RWPE1 (cell line): ENCODE measurements around the gene CDYL.

Experiments used
- CTCF ChIA-PET: fragments of 350-600 bp; sonication (Branson Sonifier 250); formaldehyde crosslinking; extraction: SDS; loops from one replicate; lab custom pipeline; 2021; lab: Yijun Ruan, JAX
- POLR2A ChIA-PET: fragments of 400-600 bp; formaldehyde crosslinking; extraction: SDS; loops from one replicate; lab custom pipeline; 2020; ENCODE audit warnings: antibody characterized with exemption; ENCODE audit not compliant: low non-redundant PET; lab: Yijun Ruan, JAX
- DNase-seq: peaks from one replicate; pipeline ENCODE4 v3.0.0; 2012; ENCODE audit warnings: low spot score
- H3K27ac ChIP-seq: fragments of 450-650 bp; 2 replicates; pipeline ENCODE4 v1.5.1; 2017
- TF ChIP-seq, protein P1 (sequence below): fragments of 450-650 bp; conservative IDR thresholded peaks from 2 replicates; pipeline ENCODE4 v1.5.1; 2017; ENCODE audit warnings: low read depth, mild to moderate bottlenecking

The CDYL gene

DNA sequence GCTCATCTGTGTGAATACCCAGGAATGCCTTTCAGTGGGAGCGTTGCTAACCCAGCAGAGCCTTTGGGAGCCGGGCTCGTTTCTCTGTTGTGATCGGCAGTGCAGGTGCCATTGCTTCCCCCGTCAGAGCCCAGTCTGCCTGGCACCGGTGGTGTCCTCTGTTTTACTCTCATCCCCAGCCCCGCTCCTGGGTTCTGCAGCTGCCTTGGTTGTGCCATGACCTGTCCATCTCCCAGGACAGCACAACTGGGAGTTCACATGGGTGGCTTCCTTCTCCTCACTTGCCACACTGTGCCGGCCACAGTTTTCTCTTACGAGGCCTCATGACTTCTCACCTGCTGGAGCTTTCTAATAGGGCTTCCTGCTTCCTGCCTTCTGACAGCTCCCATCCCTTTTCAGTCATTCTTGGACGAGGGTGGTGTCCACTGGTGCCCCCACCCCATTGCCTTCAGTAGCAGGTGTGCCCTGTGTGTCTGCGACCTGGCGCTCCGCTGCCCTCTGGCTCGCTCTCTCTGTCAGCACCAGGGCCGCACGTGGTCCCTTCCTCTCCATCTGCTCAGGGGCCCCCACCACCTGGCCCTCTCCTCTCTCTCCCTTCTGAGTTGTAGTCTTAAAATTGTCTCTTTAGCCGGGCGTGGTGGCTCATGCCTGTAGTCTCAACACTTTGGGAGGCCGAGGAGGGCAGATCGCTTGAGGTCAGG lies 116.7 kb downstream of the CDYL start:
- no peak for DNase-seq
- H3K27ac ChIP-seq: no peak overlapping the region
- ChIA-PET POLR2A (no interaction called here), CTCF (interaction anchor here (0.6 kb wide), 1 partner anchor 353 kb away, joined by 3 read pairs; no protein-coding TSS in a partner anchor)
- TF ChIP-seq, protein P1, sequence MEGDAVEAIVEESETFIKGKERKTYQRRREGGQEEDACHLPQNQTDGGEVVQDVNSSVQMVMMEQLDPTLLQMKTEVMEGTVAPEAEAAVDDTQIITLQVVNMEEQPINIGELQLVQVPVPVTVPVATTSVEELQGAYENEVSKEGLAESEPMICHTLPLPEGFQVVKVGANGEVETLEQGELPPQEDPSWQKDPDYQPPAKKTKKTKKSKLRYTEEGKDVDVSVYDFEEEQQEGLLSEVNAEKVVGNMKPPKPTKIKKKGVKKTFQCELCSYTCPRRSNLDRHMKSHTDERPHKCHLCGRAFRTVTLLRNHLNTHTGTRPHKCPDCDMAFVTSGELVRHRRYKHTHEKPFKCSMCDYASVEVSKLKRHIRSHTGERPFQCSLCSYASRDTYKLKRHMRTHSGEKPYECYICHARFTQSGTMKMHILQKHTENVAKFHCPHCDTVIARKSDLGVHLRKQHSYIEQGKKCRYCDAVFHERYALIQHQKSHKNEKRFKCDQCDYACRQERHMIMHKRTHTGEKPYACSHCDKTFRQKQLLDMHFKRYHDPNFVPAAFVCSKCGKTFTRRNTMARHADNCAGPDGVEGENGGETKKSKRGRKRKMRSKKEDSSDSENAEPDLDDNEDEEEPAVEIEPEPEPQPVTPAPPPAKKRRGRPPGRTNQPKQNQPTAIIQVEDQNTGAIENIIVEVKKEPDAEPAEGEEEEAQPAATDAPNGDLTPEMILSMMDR: no peak

GRCh38 chr6:4894049-4894448 lies 117.8 kb downstream of the CDYL start:
- POLR2A ChIA-PET: no interaction called here
- no peak overlapping the region for H3K27ac ChIP-seq
- no peak for DNase-seq
- TF ChIP-seq, protein P1: no peak
- CTCF ChIA-PET: no interaction called here

DNA sequence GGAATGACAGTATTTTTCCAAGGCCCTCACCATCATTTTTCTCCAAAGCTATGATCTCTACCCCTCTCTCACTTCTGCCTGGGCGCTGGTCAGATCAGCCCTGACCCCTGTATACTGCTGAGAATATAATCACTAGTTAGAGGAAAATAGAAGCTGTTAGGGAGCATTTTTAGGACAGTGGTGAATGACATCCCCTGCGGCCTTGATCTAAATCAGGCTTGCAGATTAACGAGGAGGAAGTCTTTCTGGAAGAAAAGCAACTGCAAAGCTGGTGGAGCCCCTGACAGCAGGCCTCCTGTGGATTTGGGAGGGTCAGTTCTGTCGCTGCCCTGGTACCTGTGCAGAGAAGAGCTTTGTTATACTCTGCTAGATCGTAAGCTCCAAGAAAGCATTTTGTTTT lies 119.8 kb downstream of the CDYL start:
- ChIA-PET POLR2A (no interaction called here), CTCF (no interaction called here)
- TF ChIP-seq, protein P1: no peak
- no peak overlapping the region for H3K27ac ChIP-seq
- no peak for DNase-seq

GRCh38 chr6:4896401-4896800 lies 120.2 kb downstream of the CDYL start:
- TF ChIP-seq, protein P1: no peak
- ChIA-PET CTCF (no interaction called here), POLR2A (no interaction called here)
- H3K27ac ChIP-seq: no peak overlapping the region
- DNase-seq: no peak

GRCh38 chr6:4899249-4900034 lies 123.2 kb downstream of the CDYL start:
- no peak for DNase-seq
- CTCF ChIA-PET: no interaction called here
- TF ChIP-seq, protein P1: no peak
- H3K27ac ChIP-seq: no peak overlapping the region
- POLR2A ChIA-PET: no interaction called here

GRCh38 chr6:4901386-4902061 lies 125.3 kb downstream of the CDYL start:
- H3K27ac ChIP-seq: no peak overlapping the region
- DNase-seq: no peak
- TF ChIP-seq, protein P1: no peak
- CTCF ChIA-PET: no interaction called here
- POLR2A ChIA-PET: no interaction called here
